ENCODE results near the gene KLHL29.

GRCh38 chr2:23531881-23532280, 146.9 kb downstream of the KLHL29 start:
- TF ChIP-seq CTCF (IDR thresholded peaks at IDR 0.05; ENCODE audit: low read depth, low read length, poor library complexity, severe bottlenecking): no peak
- no peak for TF ChIP-seq EZH2phosphoT487 (IDR thresholded peaks at IDR 0.05; ENCODE audit: borderline replicate concordance, low read length)
